ENCODE measurements around the gene NPTXR. TPM values are rescaled to one million over a fixed set of nuclear protein-coding genes. Genes with fewer than 3 reads are reported as not detected.

Gene NPTXR
- polyA plus RNA-seq, 4 donors = 0.22 to 5.3 (median 2.2) TPM

DNA sequence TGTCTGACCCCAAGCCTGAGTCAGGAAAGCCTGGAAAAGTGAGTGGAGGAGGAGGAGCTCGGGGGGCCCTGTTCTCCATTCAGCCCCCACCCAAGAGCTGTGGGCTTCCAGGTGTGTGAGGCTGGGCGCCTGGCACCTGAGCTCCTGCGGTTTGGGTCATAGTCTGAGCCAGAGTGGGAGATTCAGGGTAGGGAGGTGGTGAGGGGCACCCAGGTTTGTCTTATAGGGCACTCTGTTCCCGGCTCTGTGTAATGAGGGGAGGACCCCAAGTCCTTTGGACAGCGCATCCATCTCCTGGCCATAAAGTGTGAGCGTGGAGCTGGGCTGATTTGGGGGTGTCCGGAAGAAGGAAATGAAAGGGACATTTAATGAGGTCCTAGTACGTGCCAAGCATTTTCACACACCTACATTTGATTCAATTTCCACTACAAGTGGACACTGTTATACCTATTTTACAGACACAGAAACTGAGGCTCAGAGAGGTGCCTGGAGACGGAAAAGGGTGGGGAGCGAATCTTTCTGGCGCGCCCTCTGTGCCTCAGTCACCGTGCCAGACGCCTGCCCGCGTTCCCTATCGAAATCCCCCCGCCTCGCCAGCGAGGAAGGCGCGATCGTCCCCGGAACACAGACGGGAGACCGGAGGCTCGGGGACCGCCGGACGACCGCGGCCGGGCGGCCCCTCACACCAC, 1.2 kb downstream of the NPTXR start:
- H3K4me3 ChIP-seq (ENCODE audit: low read depth in 1 of 3, low read length in 3 of 3) = peak overlapping the region in 2 of 3 donors; percentile 38 to 49
- 17 to 22% (median 18%) methylated on average over 29 to 34 of the region's 34 CpGs for WGBS, 3 donors
- no peak for DNase-seq
- peaks cover 0 to 13% (median 12%) of the 10 kb centered on the region in 3 donors for H3K27me3 ChIP-seq (ENCODE audit: control insufficient read depth in 3 of 3, insufficient read depth in 3 of 3, low read length in 3 of 3)
- peaks cover 0 to 15% (median 0%) of the 10 kb centered on the region in 3 donors for H3K4me1 ChIP-seq (ENCODE audit: control insufficient read depth in 3 of 3, insufficient read depth in 2 of 3, low read depth in 1 of 3, low read length in 2 of 3)
- peaks cover 0 to 2% (median 0%) of the 10 kb centered on the region in 3 donors for H3K36me3 ChIP-seq (ENCODE audit: control insufficient read depth in 3 of 3, insufficient read depth in 2 of 3, low read depth in 1 of 3, low read length in 3 of 3)
- FAIRE-seq = no peak
- no peaks in the 10 kb centered on the region for H3K9me3 ChIP-seq (ENCODE audit: control insufficient read depth in 2 of 2, insufficient read depth in 1 of 2, low read depth in 1 of 2, low read length in 1 of 2)
- H3K27ac ChIP-seq (ENCODE audit: low read depth in 1 of 3, low read length in 2 of 3) = no peak overlapping the region

DNA sequence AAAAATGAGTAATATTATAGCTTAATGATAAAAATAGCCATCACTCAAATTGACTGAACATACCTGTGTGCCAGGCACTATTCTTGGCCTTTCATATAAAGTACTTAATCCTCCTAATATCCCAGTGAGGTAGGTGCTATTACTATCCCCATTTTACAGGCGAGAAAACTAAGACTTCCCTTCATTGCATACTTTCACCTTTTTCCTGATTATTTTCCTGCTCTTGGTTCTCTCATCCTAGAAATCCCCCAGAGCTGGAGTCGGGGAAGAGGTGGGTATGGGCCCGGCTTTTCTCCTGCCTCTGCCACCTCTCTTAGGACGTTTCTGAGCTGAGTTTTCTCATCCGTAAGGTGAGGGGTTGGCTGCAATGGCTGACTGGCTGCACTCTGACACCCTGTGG, 2.2 kb downstream of the NPTXR start:
- Histone ChIP-seq H3K4me3 (ENCODE audit: low read depth in 1 of 3, low read length in 3 of 3) (no peak overlapping the region), H3K27me3 (ENCODE audit: control insufficient read depth in 3 of 3, insufficient read depth in 3 of 3, low read length in 3 of 3) (peaks cover 0 to 12% (median 10%) of the 10 kb centered on the region in 3 donors), H3K4me1 (ENCODE audit: control insufficient read depth in 3 of 3, insufficient read depth in 2 of 3, low read depth in 1 of 3, low read length in 2 of 3) (peaks cover 0 to 15% (median 0%) of the 10 kb centered on the region in 3 donors), H3K36me3 (ENCODE audit: control insufficient read depth in 3 of 3, insufficient read depth in 2 of 3, low read depth in 1 of 3, low read length in 3 of 3) (peaks cover 0 to 2% (median 0%) of the 10 kb centered on the region in 3 donors), H3K9me3 (ENCODE audit: control insufficient read depth in 2 of 2, insufficient read depth in 1 of 2, low read depth in 1 of 2, low read length in 1 of 2) (no peaks in the 10 kb centered on the region), H3K27ac (ENCODE audit: low read depth in 1 of 3, low read length in 2 of 3) (no peak overlapping the region)
- WGBS, 3 donors = 58 to 80% (median 69%) methylated on average over 5 of the region's 5 CpGs
- FAIRE-seq (no peak), DNase-seq (no peak)

DNA sequence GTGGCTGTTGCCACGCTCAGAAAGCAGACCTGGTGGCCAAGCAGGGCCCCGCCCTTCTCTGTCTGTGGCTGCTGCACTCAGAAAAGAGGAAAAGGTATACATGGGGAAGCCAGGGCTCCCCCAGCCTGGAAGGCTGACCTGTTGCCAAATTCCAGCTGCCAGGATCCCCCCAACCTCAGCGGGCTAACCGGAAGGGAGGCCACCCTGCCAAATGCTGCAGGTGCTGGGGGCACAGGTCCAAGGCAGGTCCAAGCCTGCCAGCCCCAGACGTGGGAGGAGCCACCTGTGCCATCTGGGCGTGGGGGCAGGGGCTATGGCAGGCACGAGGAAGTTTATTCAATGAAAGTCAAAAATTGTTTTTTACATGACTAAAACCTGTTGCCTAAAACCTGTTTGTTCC, 2.6 kb downstream of the NPTXR start:
- H3K4me3 ChIP-seq (ENCODE audit: low read depth in 1 of 3, low read length in 3 of 3) = no peak overlapping the region
- H3K36me3 ChIP-seq (ENCODE audit: control insufficient read depth in 3 of 3, insufficient read depth in 2 of 3, low read depth in 1 of 3, low read length in 3 of 3) = peaks cover 0 to 2% (median 0%) of the 10 kb centered on the region in 3 donors
- DNase-seq = no peak
- no peaks in the 10 kb centered on the region for H3K9me3 ChIP-seq (ENCODE audit: control insufficient read depth in 2 of 2, insufficient read depth in 1 of 2, low read depth in 1 of 2, low read length in 1 of 2)
- FAIRE-seq = no peak
- H3K27ac ChIP-seq (ENCODE audit: low read depth in 1 of 3, low read length in 2 of 3) = no peak overlapping the region
- H3K27me3 ChIP-seq (ENCODE audit: control insufficient read depth in 3 of 3, insufficient read depth in 3 of 3, low read length in 3 of 3) = peaks cover 0 to 12% (median 9%) of the 10 kb centered on the region in 3 donors
- H3K4me1 ChIP-seq (ENCODE audit: control insufficient read depth in 3 of 3, insufficient read depth in 2 of 3, low read depth in 1 of 3, low read length in 2 of 3) = peaks cover 0 to 15% (median 0%) of the 10 kb centered on the region in 3 donors
- 5 to 37% (median 24%) methylated on average over 6 to 7 of the region's 7 CpGs for WGBS, 3 donors

DNA sequence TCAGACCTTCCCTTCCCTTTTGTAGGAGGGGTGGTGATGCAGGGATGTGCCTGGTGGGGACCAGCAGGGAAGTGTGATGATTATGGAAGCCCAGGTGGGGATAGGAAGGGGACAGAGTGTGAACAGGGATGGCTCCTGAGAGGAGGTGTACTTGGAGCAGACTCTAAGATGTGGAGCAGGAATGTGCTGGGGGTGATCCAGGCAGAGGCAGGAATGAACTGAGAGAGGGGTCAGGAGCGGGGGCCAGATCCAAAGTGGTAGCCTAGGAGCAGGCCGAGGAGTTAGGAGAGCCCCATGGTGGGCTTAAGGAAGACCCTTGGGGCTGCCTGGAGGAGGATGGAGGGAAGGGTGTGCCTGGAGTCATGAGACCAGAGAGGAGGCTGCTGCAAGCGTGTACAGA, 3.7 kb downstream of the NPTXR start:
- no peak for DNase-seq
- no peaks in the 10 kb centered on the region for H3K9me3 ChIP-seq (ENCODE audit: control insufficient read depth in 2 of 2, insufficient read depth in 1 of 2, low read depth in 1 of 2, low read length in 1 of 2)
- peaks cover 0 to 12% (median 9%) of the 10 kb centered on the region in 3 donors for H3K27me3 ChIP-seq (ENCODE audit: control insufficient read depth in 3 of 3, insufficient read depth in 3 of 3, low read length in 3 of 3)
- FAIRE-seq = no peak
- 80 to 95% (median 84%) methylated on average over 3 of the region's 3 CpGs for WGBS, 3 donors
- H3K4me1 ChIP-seq (ENCODE audit: control insufficient read depth in 3 of 3, insufficient read depth in 2 of 3, low read depth in 1 of 3, low read length in 2 of 3) = peaks cover 0 to 15% (median 0%) of the 10 kb centered on the region in 3 donors
- H3K27ac ChIP-seq (ENCODE audit: low read depth in 1 of 3, low read length in 2 of 3) = no peak overlapping the region
- peaks cover 0 to 2% (median 0%) of the 10 kb centered on the region in 3 donors for H3K36me3 ChIP-seq (ENCODE audit: control insufficient read depth in 3 of 3, insufficient read depth in 2 of 3, low read depth in 1 of 3, low read length in 3 of 3)
- no peak overlapping the region for H3K4me3 ChIP-seq (ENCODE audit: low read depth in 1 of 3, low read length in 3 of 3)

DNA sequence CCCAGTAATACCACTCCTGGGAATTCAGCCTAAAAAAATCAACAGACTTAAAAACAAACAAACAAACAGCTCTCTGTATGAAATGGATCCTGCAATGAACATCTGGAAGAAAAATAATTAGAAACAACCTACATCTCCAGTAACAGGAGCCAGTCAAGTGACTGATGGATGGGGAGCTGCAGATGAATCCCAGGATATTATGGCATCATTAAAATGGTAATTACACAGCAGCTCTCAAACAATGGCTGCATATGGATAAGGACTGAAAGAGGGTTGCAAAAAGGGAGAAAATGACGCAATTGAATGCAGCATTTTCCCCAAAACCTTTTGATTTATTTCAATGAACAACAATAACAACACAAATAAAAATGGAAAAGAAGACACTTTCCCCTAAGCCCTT, 4.1 kb downstream of the NPTXR start:
- DNase-seq (no peak), FAIRE-seq (no peak)
- 87 to 91% (median 89%) methylated on average over 1 of the region's 1 CpG for WGBS, 3 donors
- Histone ChIP-seq H3K9me3 (ENCODE audit: control insufficient read depth in 2 of 2, insufficient read depth in 1 of 2, low read depth in 1 of 2, low read length in 1 of 2) (no peaks in the 10 kb centered on the region), H3K27me3 (ENCODE audit: control insufficient read depth in 3 of 3, insufficient read depth in 3 of 3, low read length in 3 of 3) (peaks cover 0 to 12% (median 6%) of the 10 kb centered on the region in 3 donors), H3K36me3 (ENCODE audit: control insufficient read depth in 3 of 3, insufficient read depth in 2 of 3, low read depth in 1 of 3, low read length in 3 of 3) (peaks cover 0 to 2% (median 0%) of the 10 kb centered on the region in 3 donors), H3K4me3 (ENCODE audit: low read depth in 1 of 3, low read length in 3 of 3) (no peak overlapping the region), H3K27ac (ENCODE audit: low read depth in 1 of 3, low read length in 2 of 3) (no peak overlapping the region), H3K4me1 (ENCODE audit: control insufficient read depth in 3 of 3, insufficient read depth in 2 of 3, low read depth in 1 of 3, low read length in 2 of 3) (peaks cover 0 to 15% (median 0%) of the 10 kb centered on the region in 3 donors)

DNA sequence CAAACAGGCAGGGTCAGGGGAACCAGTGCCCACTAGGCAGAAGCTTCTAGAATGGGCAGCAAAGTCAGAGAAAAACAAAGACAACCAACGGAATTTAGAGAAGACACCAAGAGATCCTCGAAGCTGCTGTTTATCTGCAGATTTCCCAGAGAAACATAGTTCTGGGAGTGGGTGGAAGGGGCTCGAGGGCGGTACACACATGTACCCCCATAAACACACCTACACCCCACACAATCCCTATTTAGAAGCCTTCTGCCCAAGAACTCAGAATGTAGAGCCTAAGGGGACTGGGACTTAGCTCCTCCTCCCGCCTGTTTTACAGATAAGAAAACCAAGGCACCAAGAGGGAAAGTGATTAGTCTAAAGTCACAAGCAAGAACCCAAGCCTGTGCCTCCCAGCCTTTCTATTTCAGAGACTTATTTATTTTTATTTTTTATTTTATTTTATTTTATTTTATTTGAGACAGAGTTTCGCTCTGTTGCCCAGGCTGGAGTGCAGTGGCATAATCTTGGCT, 6.4 kb downstream of the NPTXR start:
- H3K27me3 ChIP-seq (ENCODE audit: control insufficient read depth in 3 of 3, insufficient read depth in 3 of 3, low read length in 3 of 3) = peaks cover 0 to 7% (median 0%) of the 10 kb centered on the region in 3 donors
- H3K27ac ChIP-seq (ENCODE audit: low read depth in 1 of 3, low read length in 2 of 3) = no peak overlapping the region
- H3K4me3 ChIP-seq (ENCODE audit: low read depth in 1 of 3, low read length in 3 of 3) = no peak overlapping the region
- H3K36me3 ChIP-seq (ENCODE audit: control insufficient read depth in 3 of 3, insufficient read depth in 2 of 3, low read depth in 1 of 3, low read length in 3 of 3) = peaks cover 0 to 2% (median 0%) of the 10 kb centered on the region in 3 donors
- DNase-seq = no peak
- H3K9me3 ChIP-seq (ENCODE audit: control insufficient read depth in 2 of 2, insufficient read depth in 1 of 2, low read depth in 1 of 2, low read length in 1 of 2) = no peaks in the 10 kb centered on the region
- H3K4me1 ChIP-seq (ENCODE audit: control insufficient read depth in 3 of 3, insufficient read depth in 2 of 3, low read depth in 1 of 3, low read length in 2 of 3) = peaks cover 0 to 7% (median 0%) of the 10 kb centered on the region in 3 donors
- no peak for FAIRE-seq
- WGBS, 3 donors = 73 to 91% (median 83%) methylated on average over 6 of the region's 6 CpGs

DNA sequence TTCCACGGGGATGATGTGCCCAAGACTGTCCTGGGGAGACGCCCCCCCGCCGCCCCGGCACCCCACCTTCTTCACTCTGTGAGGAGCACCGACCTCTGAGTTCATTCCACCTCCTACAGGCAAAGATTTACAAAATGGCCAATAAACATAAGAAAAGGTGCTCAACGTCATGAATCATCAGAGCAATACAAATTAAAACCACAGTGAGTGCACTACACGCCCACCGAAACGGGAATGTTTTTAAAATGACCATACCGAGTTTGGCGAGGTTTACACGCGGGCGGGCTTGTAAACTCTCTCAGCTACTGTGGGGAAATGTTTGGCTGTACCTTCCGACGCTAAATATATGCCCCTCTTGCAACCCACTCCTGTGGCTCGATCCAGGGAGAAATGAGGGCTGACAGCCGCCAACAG, 7.9 kb downstream of the NPTXR start:
- peaks cover 0 to 2% (median 0%) of the 10 kb centered on the region in 3 donors for H3K36me3 ChIP-seq (ENCODE audit: control insufficient read depth in 3 of 3, insufficient read depth in 2 of 3, low read depth in 1 of 3, low read length in 3 of 3)
- FAIRE-seq (no peak), DNase-seq (no peak)
- WGBS, 3 donors = 66 to 70% (median 68%) methylated on average over 19 of the region's 19 CpGs
- no peaks in the 10 kb centered on the region for H3K9me3 ChIP-seq (ENCODE audit: control insufficient read depth in 2 of 2, insufficient read depth in 1 of 2, low read depth in 1 of 2, low read length in 1 of 2)
- no peak overlapping the region for H3K4me3 ChIP-seq (ENCODE audit: low read depth in 1 of 3, low read length in 3 of 3)
- no peak overlapping the region for H3K27ac ChIP-seq (ENCODE audit: low read depth in 1 of 3, low read length in 2 of 3)
- H3K27me3 ChIP-seq (ENCODE audit: control insufficient read depth in 3 of 3, insufficient read depth in 3 of 3, low read length in 3 of 3) = no peaks in the 10 kb centered on the region
- H3K4me1 ChIP-seq (ENCODE audit: control insufficient read depth in 3 of 3, insufficient read depth in 2 of 3, low read depth in 1 of 3, low read length in 2 of 3) = peaks cover 0 to under 1% (median 0%) of the 10 kb centered on the region in 3 donors

DNA sequence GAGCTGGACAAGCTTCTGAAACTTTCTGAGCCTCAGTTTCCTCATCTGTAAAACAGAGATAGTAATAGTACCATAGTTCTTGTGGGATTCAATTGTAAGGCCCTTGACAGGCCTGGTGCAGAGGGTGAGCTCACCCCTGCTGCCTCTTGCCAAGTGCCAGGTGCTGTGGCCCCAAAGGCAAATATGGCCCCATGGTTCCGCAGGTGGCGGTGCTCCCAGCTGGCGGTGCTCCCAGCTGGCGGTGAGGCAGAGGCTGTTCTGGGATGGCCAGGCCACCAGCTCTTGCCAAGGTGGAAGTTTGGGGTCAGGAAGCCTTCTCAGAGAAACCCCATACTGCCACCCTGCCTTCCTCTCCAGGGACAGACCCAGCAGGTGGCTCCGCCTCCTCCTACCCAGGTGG, 8.8 kb downstream of the NPTXR start:
- no peaks in the 10 kb centered on the region for H3K9me3 ChIP-seq (ENCODE audit: control insufficient read depth in 2 of 2, insufficient read depth in 1 of 2, low read depth in 1 of 2, low read length in 1 of 2)
- no peak overlapping the region for H3K27ac ChIP-seq (ENCODE audit: low read depth in 1 of 3, low read length in 2 of 3)
- no peaks in the 10 kb centered on the region for H3K36me3 ChIP-seq (ENCODE audit: control insufficient read depth in 3 of 3, insufficient read depth in 2 of 3, low read depth in 1 of 3, low read length in 3 of 3)
- no peak overlapping the region for H3K4me3 ChIP-seq (ENCODE audit: low read depth in 1 of 3, low read length in 3 of 3)
- DNase-seq (no peak), FAIRE-seq (no peak)
- no peaks in the 10 kb centered on the region for H3K4me1 ChIP-seq (ENCODE audit: control insufficient read depth in 3 of 3, insufficient read depth in 2 of 3, low read depth in 1 of 3, low read length in 2 of 3)
- H3K27me3 ChIP-seq (ENCODE audit: control insufficient read depth in 3 of 3, insufficient read depth in 3 of 3, low read length in 3 of 3) = no peaks in the 10 kb centered on the region
- 68 to 93% (median 93%) methylated on average over 5 of the region's 5 CpGs for WGBS, 3 donors

Data from small intestine (tissue), 7 donors.